HT1080 (cell line): ENCODE measurements around the gene ARMH2. TPM values are rescaled to one million over a fixed set of nuclear protein-coding genes. Genes with fewer than 3 reads are reported as not detected.
A peak's percentile ranks its signal among the peaks of the same experiment; 100 is the strongest.

ENCODE experiments used
- DNase-seq: peaks from one replicate; pipeline ENCODE4 v3.0.0-alpha.2; 2015; ENCODE audit warnings: low read depth
- total RNA-seq: library from RNA; depleted of rRNA; stranded (reverse); fragments of >200 nt; shearing (Covaris generic); gene quantifications from 2 replicates; pipeline ENCODE4 v1.2.3, GENCODE V29; 2014

The ARMH2 gene
- total RNA-seq, 1 experiment from 2014 or later: not detected

GRCh38 chr6:24821860-24822444 lies 23.2 kb upstream of the ARMH2 start:
- no peak for DNase-seq

GRCh38 chr6:24818346-24818745 lies 19.6 kb upstream of the ARMH2 start:
- no peak for DNase-seq

- DNase-seq: no peak
Measured at GRCh38 chr6:24809728-24810127, 11.0 kb upstream of the ARMH2 start.

GRCh38 chr6:24807584-24807983 lies 8.9 kb upstream of the ARMH2 start:
- no peak for DNase-seq

GRCh38 chr6:24802271-24803059 lies 3.7 kb upstream of the ARMH2 start:
- DNase-seq: no peak

- no peak for DNase-seq
Measured at GRCh38 chr6:24799541-24799915, 811 bp upstream of the ARMH2 start.

- no peak for DNase-seq
Measured at GRCh38 chr6:24797596-24798216, 1.0 kb downstream of the ARMH2 start.

GRCh38 chr6:24796616-24797290 lies 2.0 kb downstream of the ARMH2 start:
- no peak for DNase-seq

- no peak for DNase-seq
Measured at GRCh38 chr6:24795106-24795505, 3.6 kb downstream of the ARMH2 start.

- DNase-seq: no peak
Measured at GRCh38 chr6:24788031-24788665, 10.6 kb downstream of the ARMH2 start.

GRCh38 chr6:24780206-24780605 lies 18.5 kb downstream of the ARMH2 start:
- no peak for DNase-seq

- DNase-seq: no peak
Measured at GRCh38 chr6:24779416-24780016, 19.2 kb downstream of the ARMH2 start.

- no peak for DNase-seq
Measured at GRCh38 chr6:24778878-24779277, 19.8 kb downstream of the ARMH2 start.

GRCh38 chr6:24778121-24778520 lies 20.6 kb downstream of the ARMH2 start:
- no peak for DNase-seq

GRCh38 chr6:24777227-24777626 lies 21.5 kb downstream of the ARMH2 start:
- no peak for DNase-seq

GRCh38 chr6:24775520-24776058 lies 23.1 kb downstream of the ARMH2 start:
- peak; percentile 28 for DNase-seq

- DNase-seq: peak; percentile 93
Measured at GRCh38 chr6:24774696-24775519, 23.8 kb downstream of the ARMH2 start, which contains the start of gene GMNN. Gene GMNN, plus strand, starts transcription at chr6:24774937. Its CDS starts 2,310 bp downstream, at chr6:24777247.

- no peak for DNase-seq
Measured at GRCh38 chr6:24768361-24768760, 30.4 kb downstream of the ARMH2 start.

- DNase-seq: peak; percentile 32
Measured at GRCh38 chr6:24766680-24767462, 31.8 kb downstream of the ARMH2 start.
